Cortex of kidney (tissue), 1 donor: ENCODE results near the gene DMKN.
"Not testable (repeated sequence)": the region's sequence is repeated elsewhere in the genome, so short reads cannot be mapped to it uniquely, and the experiment has no call there.

ENCODE experiments used
- DNase-seq: peaks from one replicate; lab custom pipeline; 2025; lab: John Stamatoyannopoulos, UW

The DMKN gene

DNA sequence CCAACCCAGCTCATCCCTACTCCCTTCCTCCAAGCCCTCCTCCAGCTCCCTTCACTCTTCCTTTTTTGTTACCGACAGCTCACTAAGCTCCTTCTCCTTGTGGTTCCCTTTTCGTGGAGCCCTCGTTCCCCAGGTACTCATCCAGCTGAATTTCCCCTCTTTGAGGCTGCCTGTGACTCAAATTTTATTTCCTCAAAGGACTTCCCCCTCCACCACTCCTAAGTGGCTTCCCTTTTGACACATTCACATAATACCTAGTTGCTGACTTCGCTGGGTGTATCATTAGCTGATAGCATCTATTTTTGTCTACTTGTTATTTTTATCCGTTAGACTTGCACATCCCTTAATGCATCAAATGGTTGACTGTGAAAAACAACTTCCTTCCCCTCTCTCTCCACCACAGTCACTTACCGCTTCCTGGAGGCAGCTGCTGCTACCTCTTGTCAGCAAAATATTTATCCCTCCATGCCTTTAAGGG, 50.9 kb downstream of the DMKN start:
- no peak for DNase-seq

- not testable (repeated sequence) for DNase-seq
Measured at GRCh38 chr19:35461788-35462187, 51.7 kb downstream of the DMKN start.

GRCh38 chr19:35461060-35461459, 52.4 kb downstream of the DMKN start:
- DNase-seq = no peak

GRCh38 chr19:35460608-35461007, 52.8 kb downstream of the DMKN start:
- DNase-seq = no peak

GRCh38 chr19:35459414-35460082, 53.9 kb downstream of the DMKN start:
- DNase-seq = no peak

DNA sequence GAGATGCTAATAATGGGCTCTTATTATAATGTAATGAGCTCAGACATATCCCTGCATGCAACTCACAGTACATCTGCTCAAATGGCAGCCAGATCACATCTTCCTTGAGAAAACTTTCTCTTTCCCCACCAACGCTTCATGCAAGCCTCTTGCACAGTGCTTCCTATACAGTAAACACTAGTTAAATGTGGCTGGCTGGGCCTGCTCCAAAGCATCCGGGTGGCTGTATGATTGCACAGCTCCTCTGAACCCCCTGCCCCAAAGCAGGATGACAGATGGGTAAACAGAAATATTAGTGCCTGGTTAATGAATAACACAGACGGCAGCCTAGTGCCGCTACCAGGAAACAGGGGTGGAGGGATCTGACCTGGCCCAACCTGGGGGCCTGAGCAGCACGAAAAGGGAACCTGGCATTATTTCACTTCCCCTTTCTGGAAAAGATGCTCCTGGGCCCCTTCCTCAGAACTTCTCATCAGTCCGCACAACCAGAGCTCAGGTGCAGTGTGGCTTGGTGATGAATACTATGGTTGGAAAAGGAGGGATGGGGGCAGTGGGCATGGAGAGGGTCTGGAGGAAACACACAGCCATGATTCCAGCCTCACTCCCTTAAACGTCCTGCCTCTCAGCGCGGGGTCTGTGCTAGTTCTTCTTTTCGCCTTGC, 54.6 kb downstream of the DMKN start:
- no peak for DNase-seq

DNA sequence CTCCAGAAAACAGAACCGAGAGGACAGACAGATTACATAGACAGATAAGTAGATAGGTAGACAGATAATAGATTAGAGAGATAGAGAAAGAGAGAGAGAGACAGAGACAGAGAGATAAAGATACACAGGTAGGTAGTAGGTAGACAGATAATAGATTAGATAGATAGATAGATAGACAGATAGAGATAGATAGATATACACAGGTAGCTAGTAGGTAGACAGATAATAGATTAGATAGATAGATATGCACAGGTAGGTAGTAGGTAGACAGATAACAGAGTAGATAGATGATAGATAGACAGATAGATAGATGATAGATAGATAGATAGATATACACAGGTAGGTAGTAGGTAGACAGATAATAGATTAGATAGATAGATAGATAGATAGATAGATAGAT, 55.3 kb downstream of the DMKN start:
- no peak for DNase-seq

DNA sequence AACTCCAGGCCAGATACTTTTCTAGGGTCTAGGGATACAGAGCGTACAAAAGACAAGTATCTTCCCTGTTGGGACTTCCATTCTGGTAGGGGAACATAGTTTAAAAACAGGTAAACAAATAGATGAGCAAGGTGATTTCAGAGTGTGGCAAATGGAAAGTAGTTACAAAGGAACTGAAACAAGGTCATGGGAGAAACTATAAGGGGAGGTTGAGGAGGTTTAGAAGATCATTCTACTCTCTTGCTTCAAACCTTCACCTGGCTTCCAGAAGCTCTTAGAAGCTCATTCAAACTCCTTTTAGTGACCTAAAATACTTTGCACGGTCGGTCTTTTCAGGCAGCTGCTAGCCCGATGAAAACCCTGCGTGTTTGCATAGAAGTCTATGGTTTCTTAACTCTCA, 56.3 kb downstream of the DMKN start:
- no peak for DNase-seq

GRCh38 chr19:35455616-35456201, 57.7 kb downstream of the DMKN start:
- no peak for DNase-seq

- no peak for DNase-seq
Measured at GRCh38 chr19:35454663-35455062, 58.8 kb downstream of the DMKN start.

- no peak for DNase-seq
Measured at GRCh38 chr19:35451338-35452096, 61.9 kb downstream of the DMKN start.

DNA sequence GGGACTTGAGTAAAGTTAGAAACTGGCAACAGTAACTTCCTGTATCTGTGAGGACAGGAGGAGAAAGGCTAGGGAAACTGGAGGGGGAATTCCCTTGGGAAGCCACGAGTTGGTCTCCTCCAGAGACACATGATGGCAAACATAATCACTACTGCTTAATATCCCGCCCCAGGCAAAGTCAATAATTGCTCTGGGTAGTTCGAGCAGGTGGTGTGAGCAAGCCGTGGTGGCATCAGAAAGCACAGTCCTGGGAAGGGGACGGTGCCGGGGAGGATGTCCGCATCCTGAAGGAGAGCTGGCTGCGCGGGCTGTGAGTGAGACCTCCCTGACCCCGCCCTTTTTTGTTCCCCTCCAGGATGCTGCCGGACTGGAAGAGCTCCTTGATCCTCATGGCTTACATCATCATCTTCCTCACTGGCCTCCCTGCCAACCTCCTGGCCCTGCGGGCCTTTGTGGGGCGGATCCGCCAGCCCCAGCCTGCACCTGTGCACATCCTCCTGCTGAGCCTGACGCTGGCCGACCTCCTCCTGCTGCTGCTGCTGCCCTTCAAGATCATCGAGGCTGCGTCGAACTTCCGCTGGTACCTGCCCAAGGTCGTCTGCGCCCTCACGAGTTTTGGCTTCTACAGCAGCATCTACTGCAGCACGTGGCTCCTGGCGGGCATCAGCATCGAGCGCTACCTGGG, 63.9 kb downstream of the DMKN start:
- no peak for DNase-seq

GRCh38 chr19:35447606-35448469, 65.6 kb downstream of the DMKN start, which contains the start of gene FFAR2:
Gene FFAR2 (plus strand): TSS chr19:35448257. CDS start chr19:35449715, 1,458 bp downstream.
- DNase-seq = no peak
